A549 (cell line): ENCODE data around the gene RER1.

ENCODE experiments used
- CTCF ChIP-seq: fragments of >200 bp; sonication (Bioruptor Twin); formaldehyde crosslinking; IDR thresholded peaks from 3 replicates; pipeline ENCODE4 v1.5.1; 2016
- POLR2A ChIP-seq: IDR thresholded peaks from 2 replicates; pipeline ENCODE4 v1.6.1; 2012; ENCODE audit warnings: mild to moderate bottlenecking, low read length

GRCh38 chr1:2436876-2437275 is 45.2 kb downstream of the RER1 start:
- TF ChIP-seq POLR2A = no peak
- TF ChIP-seq CTCF = no peak
